Trophoblast cell (in vitro differentiated cells and primary cell): ENCODE measurements around the gene CHCHD6.

Experiments used
- DNase-seq, 2 donors: peaks; one replicate each; pipeline ENCODE4 v3.0.0-alpha.2; 2016
- H2AFZ ChIP-seq: 2 replicates; pipeline ENCODE4 v1.6.1; 2013; ENCODE audit warnings: low read length, moderate library complexity, mild to moderate bottlenecking; ENCODE audit not compliant: insufficient read depth, poor library complexity
- H2AK5ac ChIP-seq: 2 replicates; pipeline ENCODE4 v1.6.1; 2013; ENCODE audit warnings: mild to moderate bottlenecking, low read length
- H2BK120ac ChIP-seq: 2 replicates; pipeline ENCODE4 v1.6.1; 2013; ENCODE audit warnings: low read length, mild to moderate bottlenecking, moderate library complexity; ENCODE audit not compliant: insufficient read depth, poor library complexity
- H2BK12ac ChIP-seq: 2 replicates; pipeline ENCODE4 v1.6.1; 2013; ENCODE audit warnings: mild to moderate bottlenecking, low read length, moderate library complexity
- H2BK5ac ChIP-seq: 2 replicates; pipeline ENCODE4 v1.6.1; 2013; ENCODE audit warnings: low read length, low read depth, moderate library complexity, mild to moderate bottlenecking; ENCODE audit not compliant: poor library complexity
- H3K14ac ChIP-seq: 2 replicates; pipeline ENCODE4 v1.6.1; 2013; ENCODE audit warnings: mild to moderate bottlenecking, low read length
- H3K18ac ChIP-seq: 2 replicates; pipeline ENCODE4 v1.6.1; 2013; ENCODE audit warnings: mild to moderate bottlenecking, low read length
- H3K23ac ChIP-seq: 2 replicates; pipeline ENCODE4 v1.6.1; 2013; ENCODE audit warnings: low read length
- H3K27ac ChIP-seq: 2 replicates; pipeline ENCODE4 v1.5.1; 2013; ENCODE audit warnings: low read depth, mild to moderate bottlenecking, inconsistent platforms, low read length, moderate library complexity
- H3K27me3 ChIP-seq: 2 replicates; pipeline ENCODE4 v1.6.1; 2013; ENCODE audit warnings: inconsistent platforms, mild to moderate bottlenecking, low read length, moderate library complexity; ENCODE audit not compliant: insufficient read depth
- H3K36me3 ChIP-seq, 2 experiments: 1 replicate in 1 of 2; 2 replicates in 1 of 2; pipeline ENCODE4 v1.6.1; 2013; ENCODE audit warnings: low read length in 2 of 2, mild to moderate bottlenecking in 2 of 2, moderate library complexity in 1 of 2; ENCODE audit not compliant: insufficient read depth in 2 of 2, control insufficient read depth in 1 of 2
- H3K4ac ChIP-seq: 2 replicates; pipeline ENCODE4 v1.6.1; 2013; ENCODE audit warnings: low read depth, mild to moderate bottlenecking, low read length, moderate library complexity
- H3K4me1 ChIP-seq, 2 experiments: 1 replicate in 1 of 2; 2 replicates in 1 of 2; pipeline ENCODE4 v1.6.1; 2013; ENCODE audit warnings: low read length in 2 of 2, mild to moderate bottlenecking in 2 of 2, moderate library complexity in 1 of 2; ENCODE audit not compliant: insufficient read depth in 2 of 2, control insufficient read depth in 1 of 2
- H3K4me2 ChIP-seq: 2 replicates; pipeline ENCODE4 v1.6.1; 2013; ENCODE audit warnings: inconsistent platforms, mild to moderate bottlenecking, low read length, moderate library complexity
- H3K4me3 ChIP-seq: 2 replicates; pipeline ENCODE4 v1.5.1; 2013; ENCODE audit warnings: mild to moderate bottlenecking, low read depth, low read length, inconsistent platforms
- H3K79me1 ChIP-seq: one replicate; pipeline ENCODE4 v1.6.1; 2013; ENCODE audit warnings: low read length
- H3K79me2 ChIP-seq: 2 replicates; pipeline ENCODE4 v1.6.1; 2013; ENCODE audit warnings: low read length, mild to moderate bottlenecking; ENCODE audit not compliant: control insufficient read depth, insufficient read depth, poor library complexity
- H3K9ac ChIP-seq: 2 replicates; pipeline ENCODE4 v1.6.1; 2013; ENCODE audit warnings: mild to moderate bottlenecking, low read length
- H3K9me3 ChIP-seq: 2 replicates; pipeline ENCODE4 v1.6.1; 2013; ENCODE audit warnings: low read depth, mild to moderate bottlenecking, control low read depth, inconsistent platforms, low read length; ENCODE audit not compliant: insufficient read depth
- H4K12ac ChIP-seq: 2 replicates; pipeline ENCODE4 v1.6.1; 2013; ENCODE audit warnings: low read depth, mild to moderate bottlenecking, low read length, moderate library complexity
- H4K8ac ChIP-seq: 2 replicates; pipeline ENCODE4 v1.6.1; 2013; ENCODE audit warnings: low read depth, mild to moderate bottlenecking, low read length, moderate library complexity
- H4K91ac ChIP-seq: one replicate; pipeline ENCODE4 v1.6.1; 2013; ENCODE audit warnings: low read depth, mild to moderate bottlenecking, low read length, moderate library complexity
- WGBS: extraction: QIAGEN DNeasy Blood & Tissue Kit; methylation state at CpG from one replicate; pipeline ENCODE4 v1.1.7; 2013; ENCODE audit warnings: missing lambda C conversion rate; ENCODE audit not compliant: insufficient read length, insufficient coverage; ENCODE audit errors: extremely low coverage; 5-methylcytosine and 5-hydroxymethylcytosine counted together

The CHCHD6 gene

GRCh38 chr3:126926684-126927400 lies 222.8 kb downstream of the CHCHD6 start:
- H2AFZ ChIP-seq: no peak overlapping the region
- H3K4me3 ChIP-seq: no peak overlapping the region
- no peaks in the 10 kb centered on the region for H3K79me2 ChIP-seq
- H3K27ac ChIP-seq: no peak overlapping the region
- no peak overlapping the region for H2AK5ac ChIP-seq
- no peak overlapping the region for H2BK120ac ChIP-seq
- H3K27me3 ChIP-seq: no peaks in the 10 kb centered on the region
- no peak overlapping the region for H4K12ac ChIP-seq
- no peak overlapping the region for H2BK5ac ChIP-seq
- H4K91ac ChIP-seq: no peak overlapping the region
- no peak overlapping the region for H3K9ac ChIP-seq
- no peaks in the 10 kb centered on the region for H3K36me3 ChIP-seq
- H3K4me2 ChIP-seq: no peak overlapping the region
- H3K4me1 ChIP-seq: peaks cover 0 to 2% of the 10 kb centered on the region in 2 experiments
- peak in 1 of 2 donors; percentile 23 for DNase-seq
- no peak overlapping the region for H3K23ac ChIP-seq
- peaks cover 3% of the 10 kb centered on the region for H3K9me3 ChIP-seq
- WGBS: no CpG with 5 or more reads among the region's 11 CpGs
- no peak overlapping the region for H3K18ac ChIP-seq
- no peak overlapping the region for H3K4ac ChIP-seq
- no peaks in the 10 kb centered on the region for H3K79me1 ChIP-seq
- H4K8ac ChIP-seq: no peak overlapping the region
- no peak overlapping the region for H3K14ac ChIP-seq
- no peak overlapping the region for H2BK12ac ChIP-seq

- H3K27me3 ChIP-seq: no peaks in the 10 kb centered on the region
- H4K8ac ChIP-seq: no peak overlapping the region
- no peak overlapping the region for H2BK120ac ChIP-seq
- no peak overlapping the region for H2BK5ac ChIP-seq
- no peak overlapping the region for H2BK12ac ChIP-seq
- H3K14ac ChIP-seq: no peak overlapping the region
- no peak overlapping the region for H3K23ac ChIP-seq
- H3K9ac ChIP-seq: no peak overlapping the region
- H3K4me2 ChIP-seq: no peak overlapping the region
- H2AK5ac ChIP-seq: no peak overlapping the region
- no peak overlapping the region for H4K12ac ChIP-seq
- no peak overlapping the region for H3K4me3 ChIP-seq
- H3K4ac ChIP-seq: no peak overlapping the region
- no peak for DNase-seq
- no peak overlapping the region for H3K27ac ChIP-seq
- WGBS: no CpG with 5 or more reads among the region's 4 CpGs
- peaks cover 0 to 2% of the 10 kb centered on the region in 2 experiments for H3K4me1 ChIP-seq
- H4K91ac ChIP-seq: no peak overlapping the region
- peaks cover 3% of the 10 kb centered on the region for H3K9me3 ChIP-seq
- H3K36me3 ChIP-seq: no peaks in the 10 kb centered on the region
- no peak overlapping the region for H2AFZ ChIP-seq
- H3K18ac ChIP-seq: no peak overlapping the region
- no peaks in the 10 kb centered on the region for H3K79me1 ChIP-seq
- H3K79me2 ChIP-seq: no peaks in the 10 kb centered on the region
Measured at GRCh38 chr3:126927401-126927750, 223.3 kb downstream of the CHCHD6 start.

DNA sequence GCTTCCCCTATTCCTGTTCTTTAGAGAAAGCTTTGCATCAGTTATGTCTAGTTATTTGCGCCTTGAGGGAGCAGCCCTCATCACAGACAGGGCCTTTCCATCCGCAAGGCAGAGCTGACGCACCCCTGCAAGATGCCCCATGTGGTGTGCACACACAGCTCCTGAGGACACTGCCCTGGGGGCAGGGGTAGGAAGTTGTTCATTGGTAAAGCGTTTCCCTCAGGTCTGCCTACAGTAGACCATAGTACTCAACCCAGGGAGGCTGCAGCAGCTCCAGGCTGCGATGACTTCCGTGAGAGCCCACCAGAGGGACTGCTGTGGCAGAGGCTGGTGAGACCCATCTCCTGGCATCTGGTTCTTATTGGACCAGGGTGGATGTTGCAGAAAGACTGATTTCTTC lies 223.8 kb downstream of the CHCHD6 start:
- H3K4me2 ChIP-seq: no peak overlapping the region
- no peak overlapping the region for H3K14ac ChIP-seq
- H2BK12ac ChIP-seq: no peak overlapping the region
- H4K8ac ChIP-seq: no peak overlapping the region
- no peak overlapping the region for H3K27ac ChIP-seq
- H3K4me3 ChIP-seq: no peak overlapping the region
- no peak for DNase-seq
- no peaks in the 10 kb centered on the region for H3K27me3 ChIP-seq
- H3K4me1 ChIP-seq: peaks cover 0 to 2% of the 10 kb centered on the region in 2 experiments
- H4K12ac ChIP-seq: no peak overlapping the region
- no peak overlapping the region for H3K18ac ChIP-seq
- no CpG with 5 or more reads among the region's 6 CpGs for WGBS
- peaks cover 3% of the 10 kb centered on the region for H3K9me3 ChIP-seq
- H2BK120ac ChIP-seq: no peak overlapping the region
- no peaks in the 10 kb centered on the region for H3K79me2 ChIP-seq
- H3K79me1 ChIP-seq: no peaks in the 10 kb centered on the region
- H2AK5ac ChIP-seq: no peak overlapping the region
- H3K36me3 ChIP-seq: no peaks in the 10 kb centered on the region
- H3K23ac ChIP-seq: no peak overlapping the region
- H3K9ac ChIP-seq: no peak overlapping the region
- H4K91ac ChIP-seq: no peak overlapping the region
- no peak overlapping the region for H3K4ac ChIP-seq
- H2BK5ac ChIP-seq: no peak overlapping the region
- no peak overlapping the region for H2AFZ ChIP-seq

DNA sequence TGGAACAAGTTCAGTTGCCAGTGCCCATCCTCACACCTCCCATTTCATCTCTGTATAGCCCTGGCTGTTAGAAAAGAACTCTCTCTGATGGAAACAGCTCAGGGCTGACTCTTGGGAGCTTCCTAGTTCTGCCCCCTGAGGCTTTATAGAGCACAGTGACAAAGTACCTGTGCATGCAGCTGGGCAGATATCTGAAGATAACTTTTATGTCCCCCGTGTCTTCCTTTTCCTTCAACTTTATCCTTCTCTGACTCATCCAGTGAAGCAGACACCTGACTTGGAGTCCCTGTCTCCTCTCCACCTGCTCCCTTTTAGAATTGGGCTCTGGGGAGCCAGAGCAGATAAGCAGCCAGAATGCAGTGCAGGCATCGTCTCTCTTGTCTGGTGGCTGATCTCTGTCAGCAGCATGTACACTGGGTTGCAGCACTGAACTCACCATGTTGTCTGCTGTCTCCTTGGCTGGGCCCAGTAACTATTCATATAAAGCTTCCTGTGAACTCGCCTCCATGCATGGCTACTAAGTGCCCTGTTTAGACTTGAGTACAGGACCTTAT lies 225.0 kb downstream of the CHCHD6 start:
- H3K4me2 ChIP-seq: no peak overlapping the region
- H3K79me2 ChIP-seq: no peaks in the 10 kb centered on the region
- H4K91ac ChIP-seq: no peak overlapping the region
- H3K23ac ChIP-seq: no peak overlapping the region
- no peak overlapping the region for H4K8ac ChIP-seq
- H3K9me3 ChIP-seq: peaks cover 3% of the 10 kb centered on the region
- no peak overlapping the region for H2AFZ ChIP-seq
- no peak overlapping the region for H3K4me3 ChIP-seq
- no peak overlapping the region for H3K27ac ChIP-seq
- no peak overlapping the region for H3K4ac ChIP-seq
- no peak overlapping the region for H3K14ac ChIP-seq
- no peak overlapping the region for H2BK120ac ChIP-seq
- no peak overlapping the region for H2BK5ac ChIP-seq
- H3K18ac ChIP-seq: no peak overlapping the region
- no peak overlapping the region for H4K12ac ChIP-seq
- no peak overlapping the region for H3K9ac ChIP-seq
- H3K27me3 ChIP-seq: no peaks in the 10 kb centered on the region
- peaks cover 0 to 2% of the 10 kb centered on the region in 2 experiments for H3K4me1 ChIP-seq
- no peaks in the 10 kb centered on the region for H3K36me3 ChIP-seq
- H2AK5ac ChIP-seq: no peak overlapping the region
- DNase-seq: peak; percentile 53 to 70
- H3K79me1 ChIP-seq: no peaks in the 10 kb centered on the region
- no peak overlapping the region for H2BK12ac ChIP-seq
- no CpG with 5 or more reads among the region's 3 CpGs for WGBS
